Karpas-422 (cell line): ENCODE results near the gene USP48. TPM values are rescaled to one million over a fixed set of nuclear protein-coding genes. Genes with fewer than 3 reads are reported as not detected.
"Not testable (repeated sequence)": the region's sequence is repeated elsewhere in the genome, so short reads cannot be mapped to it uniquely, and the experiment has no call there.

Experiments
- DNase-seq: peaks from one replicate; pipeline ENCODE4 v3.0.0-alpha.2; 2015
- H2AFZ ChIP-seq: fragments of 200-600 bp; sonication (generic); 2 replicates; pipeline ENCODE4 v1.6.1; 2014; ENCODE audit warnings: antibody characterized with exemption, low read length, mixed read lengths
- H3K27ac ChIP-seq: fragments of 200-600 bp; sonication (generic); 2 replicates; pipeline ENCODE4 v1.5.1; 2014; ENCODE audit warnings: mild to moderate bottlenecking, low read length, moderate library complexity
- H3K27me3 ChIP-seq: fragments of 200-600 bp; sonication (generic); 2 replicates; pipeline ENCODE4 v1.6.1; 2014; ENCODE audit warnings: low read length, mixed read lengths
- H3K36me3 ChIP-seq: fragments of 200-600 bp; sonication (generic); 2 replicates; pipeline ENCODE4 v1.6.1; 2014; ENCODE audit warnings: low read length, mixed read lengths; ENCODE audit not compliant: insufficient read depth
- H3K4me1 ChIP-seq: fragments of 200-600 bp; sonication (generic); 2 replicates; pipeline ENCODE4 v1.6.1; 2014; ENCODE audit warnings: mild to moderate bottlenecking, low read length, mixed read lengths
- H3K4me2 ChIP-seq: fragments of 200-600 bp; sonication (generic); 2 replicates; pipeline ENCODE4 v1.6.1; 2014; ENCODE audit warnings: low read length, low read depth, mild to moderate bottlenecking; ENCODE audit not compliant: poor library complexity, severe bottlenecking
- H3K4me3 ChIP-seq: fragments of 200-600 bp; sonication (generic); 2 replicates; pipeline ENCODE4 v1.5.1; 2014; ENCODE audit warnings: mild to moderate bottlenecking, antibody characterized with exemption, low read length, mixed read lengths
- H3K79me2 ChIP-seq: fragments of 200-600 bp; sonication (generic); 2 replicates; pipeline ENCODE4 v1.6.1; 2014; ENCODE audit warnings: mild to moderate bottlenecking, low read length, mixed read lengths
- H3K9ac ChIP-seq: fragments of 200-600 bp; sonication (generic); 2 replicates; pipeline ENCODE4 v1.6.0; 2014; ENCODE audit warnings: low read length
- H3K9me2 ChIP-seq: fragments of 200-600 bp; sonication (generic), shearing (Covaris generic); replicated peaks from 2 replicates; pipeline ENCODE4 v1.6.0; 2014; ENCODE audit warnings: mild to moderate bottlenecking, low read length, moderate library complexity; ENCODE audit not compliant: insufficient read depth
- H3K9me3 ChIP-seq: fragments of 300-700, 200-600 bp; sonication (generic); 2 replicates; pipeline ENCODE4 v1.6.1; 2014; ENCODE audit warnings: low read length, mixed read lengths
- H4K20me1 ChIP-seq: fragments of 200-600 bp; sonication (generic); 2 replicates; pipeline ENCODE4 v1.6.1; 2014; ENCODE audit warnings: mild to moderate bottlenecking, antibody characterized with exemption, low read length, low read depth; ENCODE audit not compliant: insufficient read depth
- total RNA-seq: library from RNA; depleted of rRNA; stranded (reverse); fragments of >200 nt; shearing (Covaris generic); gene quantifications from 2 replicates; pipeline ENCODE4 v1.2.3, GENCODE V29; 2014; ENCODE audit warnings: low replicate concordance

USP48 gene
- total RNA-seq, 1 experiment from 2014 or later = 35.1 TPM

DNA sequence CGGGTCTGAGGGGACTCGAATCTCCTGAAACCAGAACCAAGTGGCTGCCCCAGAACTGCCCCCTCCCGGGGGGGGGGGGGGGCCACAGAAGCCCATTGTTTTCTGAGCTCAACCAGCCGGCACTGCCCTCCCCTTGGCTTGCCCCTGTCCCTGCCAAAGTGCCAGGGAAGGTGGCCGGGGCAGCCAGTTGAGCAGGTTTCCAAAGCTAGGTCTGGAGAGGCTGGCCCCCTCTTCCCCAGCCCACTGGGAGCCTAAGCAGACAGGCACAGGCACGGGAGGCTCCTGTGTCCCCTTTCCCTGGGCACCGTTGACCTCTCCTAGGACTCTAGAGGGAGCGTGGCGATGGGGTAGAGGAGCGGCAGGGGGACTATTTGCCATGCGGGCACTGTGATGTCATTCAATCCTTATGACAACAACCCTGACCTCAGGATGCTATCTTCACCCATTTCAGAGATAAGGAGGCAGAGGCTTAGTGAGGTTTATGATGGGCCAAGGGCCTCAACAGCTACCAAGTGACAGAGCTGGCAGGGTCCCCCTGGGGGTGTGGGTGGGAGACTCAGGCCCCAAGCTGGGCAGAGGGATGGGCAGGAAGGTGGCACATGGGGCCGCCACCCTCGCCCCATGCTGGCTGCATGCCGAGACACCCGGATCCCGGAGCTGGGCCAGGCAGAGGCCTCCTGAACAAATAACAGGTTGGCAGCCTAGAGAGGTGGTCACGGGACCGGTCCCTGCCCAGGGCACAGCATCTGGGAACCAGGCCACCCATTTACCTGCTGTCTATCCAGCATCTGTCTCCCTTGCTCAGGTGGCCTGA, 148.8 kb downstream of the USP48 start:
- Histone ChIP-seq H3K9me2 (no peaks in the 10 kb centered on the region), H3K27ac (no peak overlapping the region), H2AFZ (no peak overlapping the region), H3K9ac (no peak overlapping the region), H3K79me2 (no peaks in the 10 kb centered on the region), H3K4me2 (no peak overlapping the region), H3K9me3 (no peaks in the 10 kb centered on the region), H3K4me3 (no peak overlapping the region), H3K36me3 (no peaks in the 10 kb centered on the region), H4K20me1 (peaks cover 6% of the 10 kb centered on the region; the same call in 1 of the 2 replicates), H3K4me1 (peaks cover 7% of the 10 kb centered on the region), H3K27me3 (no peaks in the 10 kb centered on the region)
- DNase-seq = no peak

DNA sequence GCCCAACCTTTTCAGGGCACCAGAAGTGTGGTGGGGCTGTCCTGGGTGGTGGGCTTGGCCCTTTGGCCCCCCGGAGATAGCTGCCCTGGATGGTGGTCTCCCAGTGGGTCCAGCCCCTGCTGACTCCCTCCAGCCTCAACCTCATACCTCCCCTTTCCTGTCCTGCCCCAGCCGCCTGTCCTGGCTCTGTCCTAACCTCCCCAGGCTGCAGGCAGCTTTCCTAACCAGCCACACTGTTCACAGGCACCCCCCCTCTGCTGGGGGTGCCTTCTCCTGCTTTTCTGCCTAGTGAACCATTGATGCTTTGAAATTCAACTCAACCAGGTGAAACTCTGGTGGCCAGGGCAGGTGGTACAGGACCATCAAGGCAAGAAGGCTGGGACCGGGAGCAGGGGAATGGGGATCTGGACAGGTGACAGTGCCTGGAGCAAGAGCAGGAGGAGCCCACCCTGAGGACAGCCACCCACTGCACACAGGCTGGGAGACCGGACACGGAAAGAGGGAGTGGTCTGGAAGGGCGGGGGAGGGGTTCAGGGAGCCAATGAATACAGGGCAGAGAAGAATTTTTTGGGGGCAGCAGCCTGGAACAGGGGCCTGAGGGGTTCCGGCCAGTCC, 149.7 kb downstream of the USP48 start:
- no peaks in the 10 kb centered on the region; the same call in 1 of the 2 replicates for H4K20me1 ChIP-seq
- H3K9ac ChIP-seq = no peak overlapping the region
- no peaks in the 10 kb centered on the region for H3K27me3 ChIP-seq
- no peaks in the 10 kb centered on the region for H3K9me2 ChIP-seq
- no peak overlapping the region for H2AFZ ChIP-seq
- no peaks in the 10 kb centered on the region for H3K4me1 ChIP-seq
- no peaks in the 10 kb centered on the region for H3K79me2 ChIP-seq
- no peaks in the 10 kb centered on the region for H3K36me3 ChIP-seq
- no peaks in the 10 kb centered on the region for H3K9me3 ChIP-seq
- DNase-seq = no peak
- H3K4me2 ChIP-seq = no peak overlapping the region
- H3K27ac ChIP-seq = no peak overlapping the region
- H3K4me3 ChIP-seq = no peak overlapping the region

DNA sequence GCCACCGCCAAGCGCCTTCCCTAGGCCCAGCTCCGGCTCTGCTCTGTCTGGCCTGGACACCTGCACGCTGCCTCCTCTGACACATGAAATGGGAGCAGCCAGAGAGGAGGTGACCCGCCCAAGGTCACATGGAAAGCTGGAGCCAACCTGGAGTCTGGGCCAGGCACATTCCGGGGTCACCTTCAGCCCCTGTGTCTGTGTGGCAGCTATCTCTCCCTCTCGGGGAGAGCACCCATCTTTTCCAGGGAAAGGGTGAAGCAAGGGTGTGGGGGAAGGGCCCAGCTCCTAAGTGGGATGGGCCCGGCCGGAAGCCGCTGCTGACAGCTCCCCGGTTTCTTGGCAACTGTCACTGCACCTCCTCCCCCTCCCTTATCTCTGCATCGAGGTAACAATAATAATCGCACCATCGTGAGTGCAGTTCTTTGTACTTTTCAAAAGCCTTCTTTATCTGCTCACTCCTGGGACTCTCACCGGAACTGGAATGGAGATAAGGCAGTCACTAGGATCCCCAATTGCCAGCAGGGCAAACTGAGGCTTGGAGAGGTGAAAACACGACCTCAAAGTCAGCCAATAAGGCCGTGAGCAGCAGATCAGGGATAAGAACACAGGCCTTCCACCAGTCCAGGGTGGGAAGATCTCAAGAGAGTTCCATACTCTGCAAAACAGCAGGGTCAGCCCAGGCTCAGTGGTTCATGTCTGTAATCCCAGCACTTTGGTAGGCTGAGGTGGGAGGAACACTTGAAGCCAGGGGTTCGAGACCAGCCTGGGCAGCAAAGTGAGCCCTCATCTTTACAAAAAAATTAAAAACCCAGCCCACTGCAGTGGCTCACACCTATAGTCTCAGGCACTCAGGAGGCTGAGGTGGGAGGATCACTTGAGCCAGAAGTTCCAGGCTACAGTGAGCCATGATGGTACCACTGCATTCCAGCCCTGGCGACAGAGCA, 150.7 kb downstream of the USP48 start:
- Histone ChIP-seq H3K27ac (no peak overlapping the region), H2AFZ (no peak overlapping the region), H3K9me2 (no peaks in the 10 kb centered on the region), H3K4me2 (no peak overlapping the region), H3K36me3 (no peaks in the 10 kb centered on the region), H3K9ac (no peak overlapping the region), H3K4me1 (no peaks in the 10 kb centered on the region), H3K4me3 (no peak overlapping the region), H4K20me1 (no peaks in the 10 kb centered on the region), H3K9me3 (no peaks in the 10 kb centered on the region), H3K79me2 (no peaks in the 10 kb centered on the region), H3K27me3 (no peaks in the 10 kb centered on the region)
- no peak for DNase-seq

DNA sequence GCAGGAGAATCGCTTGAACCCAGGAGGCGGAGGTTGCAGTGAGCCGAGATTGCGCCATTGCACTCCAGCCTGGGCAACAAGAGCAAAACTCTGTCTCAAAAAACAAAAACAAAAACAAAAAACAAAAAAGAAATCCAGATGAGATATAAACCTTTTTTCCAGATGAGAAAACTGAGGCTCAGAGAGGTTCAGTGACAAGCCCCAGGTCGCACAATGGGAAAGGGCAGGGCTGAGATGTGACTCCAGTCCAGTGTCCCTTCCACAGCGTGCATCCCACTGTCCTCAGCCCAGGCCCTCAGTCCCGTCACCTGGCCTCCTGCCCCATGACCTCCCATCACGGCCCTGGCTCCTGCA, 151.4 kb downstream of the USP48 start:
- DNase-seq, H2AFZ ChIP-seq, H3K36me3 ChIP-seq, H3K27me3 ChIP-seq, H3K79me2 ChIP-seq, H4K20me1 ChIP-seq, H3K27ac ChIP-seq, H3K4me3 ChIP-seq, H3K4me2 ChIP-seq, H3K9me3 ChIP-seq, H3K9ac ChIP-seq, H3K4me1 ChIP-seq, H3K9me2 ChIP-seq: not testable (repeated sequence)

DNA sequence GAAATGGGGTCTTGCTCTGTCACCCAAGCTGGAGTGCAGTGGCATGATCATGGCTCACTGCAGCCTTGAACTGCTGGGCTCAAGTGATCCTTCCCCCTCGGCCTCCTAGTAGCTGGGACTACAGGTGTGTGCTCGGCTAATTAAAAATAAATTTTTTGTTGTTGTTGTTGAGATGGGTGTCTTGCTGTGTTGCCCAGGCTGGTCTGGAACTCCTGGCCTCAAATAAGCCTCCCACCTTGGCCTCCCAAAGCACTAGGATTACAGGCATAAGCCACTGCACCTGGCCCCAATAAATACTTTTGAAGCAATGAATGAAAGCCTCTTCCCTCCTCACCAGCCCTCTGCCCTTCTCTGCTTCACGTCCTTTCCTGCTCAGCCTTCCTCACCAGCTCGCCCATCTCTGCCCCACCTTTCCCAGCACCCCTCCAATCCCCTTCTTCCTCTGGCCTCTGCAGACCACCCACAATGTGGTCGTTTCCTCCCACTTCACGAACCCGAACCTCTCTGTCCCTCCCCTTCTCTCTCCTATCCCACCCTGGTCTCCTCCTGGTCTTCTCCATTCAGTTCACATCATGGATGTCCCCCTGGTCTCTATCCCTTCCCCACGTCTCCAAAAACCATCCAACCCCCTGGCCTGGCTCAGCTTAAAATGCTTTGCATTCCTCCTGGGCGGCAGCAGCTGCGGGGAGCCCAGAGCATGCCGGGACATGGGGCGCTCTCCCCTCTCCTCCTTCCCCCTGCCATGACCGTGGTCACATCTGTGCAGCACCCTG, 152.2 kb downstream of the USP48 start:
- Histone ChIP-seq H3K4me1 (no peaks in the 10 kb centered on the region), H3K9me3 (no peaks in the 10 kb centered on the region), H3K4me3 (no peak overlapping the region), H3K36me3 (no peaks in the 10 kb centered on the region), H3K27ac (no peak overlapping the region), H3K4me2 (no peak overlapping the region), H3K79me2 (no peaks in the 10 kb centered on the region), H4K20me1 (no peaks in the 10 kb centered on the region), H3K9me2 (no peaks in the 10 kb centered on the region), H2AFZ (no peak overlapping the region), H3K9ac (no peak overlapping the region), H3K27me3 (no peaks in the 10 kb centered on the region)
- DNase-seq = no peak

DNA sequence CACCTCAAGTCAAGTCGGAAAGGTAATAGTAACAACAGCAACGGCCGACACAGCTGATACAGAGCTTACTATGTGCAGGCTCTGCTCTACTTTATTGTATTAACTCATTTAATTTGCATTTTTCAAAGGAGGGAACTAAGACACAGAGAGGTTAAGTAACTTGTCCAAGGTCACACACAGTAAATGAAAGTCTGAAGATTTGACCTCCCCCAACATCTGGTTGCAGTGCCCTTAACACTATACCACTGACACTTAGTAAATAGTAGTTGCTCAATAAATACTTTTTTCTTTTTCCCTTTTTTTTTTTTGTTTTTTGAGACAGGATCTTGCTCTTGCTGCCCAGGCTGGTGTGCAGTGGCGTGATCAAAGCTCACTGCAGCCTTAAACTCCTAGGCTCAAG, 153.0 kb downstream of the USP48 start:
- Histone ChIP-seq H3K4me2 (no peak overlapping the region), H3K79me2 (no peaks in the 10 kb centered on the region), H3K4me1 (no peaks in the 10 kb centered on the region), H4K20me1 (no peaks in the 10 kb centered on the region), H3K4me3 (no peak overlapping the region), H3K27ac (no peak overlapping the region), H3K27me3 (no peaks in the 10 kb centered on the region), H2AFZ (no peak overlapping the region), H3K36me3 (no peaks in the 10 kb centered on the region), H3K9me3 (no peaks in the 10 kb centered on the region), H3K9me2 (no peaks in the 10 kb centered on the region), H3K9ac (no peak overlapping the region)
- no peak for DNase-seq

DNA sequence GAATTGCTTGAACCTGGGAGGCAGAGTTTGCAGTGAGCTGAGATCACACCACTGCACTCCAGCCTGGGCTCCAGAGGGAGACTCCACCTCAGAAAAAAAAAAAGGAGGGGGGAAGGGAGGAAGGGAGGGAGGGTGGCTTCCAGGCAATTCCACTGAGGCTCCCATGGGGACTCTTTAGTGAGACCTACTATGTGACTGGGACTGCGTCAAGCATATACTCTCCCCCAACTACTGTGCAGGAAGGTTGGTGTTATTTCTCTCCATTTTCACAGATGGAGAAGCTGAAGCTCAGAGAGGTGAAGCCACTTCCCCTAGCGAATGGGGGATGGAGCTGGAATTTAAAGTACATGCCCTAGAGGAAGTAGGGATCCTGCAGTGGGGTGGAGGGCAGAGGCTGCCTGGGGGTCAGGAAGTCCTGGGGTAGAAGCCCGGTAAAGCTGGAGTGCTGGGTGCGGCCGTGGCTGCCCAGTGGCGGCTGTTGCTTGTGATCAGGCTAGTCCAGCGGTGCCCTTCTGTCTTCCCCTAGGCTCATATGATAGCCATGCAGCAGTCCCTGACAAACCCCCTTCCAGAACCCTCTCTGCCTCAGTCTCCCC, 154.1 kb downstream of the USP48 start:
- no peak overlapping the region for H3K9ac ChIP-seq
- H3K79me2 ChIP-seq = no peaks in the 10 kb centered on the region
- H2AFZ ChIP-seq = no peak overlapping the region
- DNase-seq = no peak
- H3K27ac ChIP-seq = no peak overlapping the region
- no peaks in the 10 kb centered on the region for H4K20me1 ChIP-seq
- no peaks in the 10 kb centered on the region for H3K27me3 ChIP-seq
- no peaks in the 10 kb centered on the region for H3K9me3 ChIP-seq
- no peaks in the 10 kb centered on the region for H3K9me2 ChIP-seq
- H3K4me1 ChIP-seq = no peaks in the 10 kb centered on the region
- no peak overlapping the region for H3K4me2 ChIP-seq
- H3K36me3 ChIP-seq = no peaks in the 10 kb centered on the region
- no peak overlapping the region for H3K4me3 ChIP-seq
